Measurements from ENCODE around the gene NBEA. TPM values are rescaled to one million over a fixed set of nuclear protein-coding genes. Genes with fewer than 3 reads are reported as not detected.

Gene NBEA
- total RNA-seq, 4 donors from 2014 or later, result 21.5 to 60.4 (median 27.9) TPM

DNA sequence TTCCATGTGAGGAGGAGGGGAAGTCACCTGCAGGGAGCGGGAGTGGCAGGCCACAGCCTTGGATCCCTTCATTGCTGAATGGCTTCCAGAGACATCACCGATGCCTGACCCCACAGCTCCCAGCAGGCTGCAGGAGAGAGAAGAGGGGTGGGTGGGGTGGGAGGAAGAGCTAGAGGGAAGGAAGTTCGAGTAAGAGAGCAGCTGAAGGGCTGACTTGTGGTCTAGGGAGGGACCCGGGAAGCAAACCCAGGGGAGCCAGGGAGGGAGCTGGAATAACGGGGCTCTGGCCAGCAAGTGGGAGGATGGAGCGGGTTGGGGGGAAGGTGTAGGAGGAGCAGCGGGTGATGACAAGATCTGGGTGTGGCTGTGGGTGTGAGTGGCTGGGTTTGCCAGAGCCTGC, 764.2 kb downstream of the NBEA start:
- Histone ChIP-seq H3K36me3 (no peaks in the 10 kb centered on the region), H3K27ac (no peak overlapping the region), H3K4me1 (no peaks in the 10 kb centered on the region), H3K27me3 (no peaks in the 10 kb centered on the region), H3K4me3 (replicated peaks in 1 of 3) (no peak overlapping the region), H3K9me3 (no peaks in the 10 kb centered on the region)
- 77 to 84% methylated on average over 7 of the region's 7 CpGs for WGBS, 2 donors
- DNase-seq, result no peak
- TF ChIP-seq, protein P1, sequence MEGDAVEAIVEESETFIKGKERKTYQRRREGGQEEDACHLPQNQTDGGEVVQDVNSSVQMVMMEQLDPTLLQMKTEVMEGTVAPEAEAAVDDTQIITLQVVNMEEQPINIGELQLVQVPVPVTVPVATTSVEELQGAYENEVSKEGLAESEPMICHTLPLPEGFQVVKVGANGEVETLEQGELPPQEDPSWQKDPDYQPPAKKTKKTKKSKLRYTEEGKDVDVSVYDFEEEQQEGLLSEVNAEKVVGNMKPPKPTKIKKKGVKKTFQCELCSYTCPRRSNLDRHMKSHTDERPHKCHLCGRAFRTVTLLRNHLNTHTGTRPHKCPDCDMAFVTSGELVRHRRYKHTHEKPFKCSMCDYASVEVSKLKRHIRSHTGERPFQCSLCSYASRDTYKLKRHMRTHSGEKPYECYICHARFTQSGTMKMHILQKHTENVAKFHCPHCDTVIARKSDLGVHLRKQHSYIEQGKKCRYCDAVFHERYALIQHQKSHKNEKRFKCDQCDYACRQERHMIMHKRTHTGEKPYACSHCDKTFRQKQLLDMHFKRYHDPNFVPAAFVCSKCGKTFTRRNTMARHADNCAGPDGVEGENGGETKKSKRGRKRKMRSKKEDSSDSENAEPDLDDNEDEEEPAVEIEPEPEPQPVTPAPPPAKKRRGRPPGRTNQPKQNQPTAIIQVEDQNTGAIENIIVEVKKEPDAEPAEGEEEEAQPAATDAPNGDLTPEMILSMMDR (IDR thresholded peaks at IDR 0.05), result no peak
- no peak for TF ChIP-seq POLR2A (IDR thresholded peaks at IDR 0.05)
- intact Hi-C loops (cut with DNase I), result no loop called here

DNA sequence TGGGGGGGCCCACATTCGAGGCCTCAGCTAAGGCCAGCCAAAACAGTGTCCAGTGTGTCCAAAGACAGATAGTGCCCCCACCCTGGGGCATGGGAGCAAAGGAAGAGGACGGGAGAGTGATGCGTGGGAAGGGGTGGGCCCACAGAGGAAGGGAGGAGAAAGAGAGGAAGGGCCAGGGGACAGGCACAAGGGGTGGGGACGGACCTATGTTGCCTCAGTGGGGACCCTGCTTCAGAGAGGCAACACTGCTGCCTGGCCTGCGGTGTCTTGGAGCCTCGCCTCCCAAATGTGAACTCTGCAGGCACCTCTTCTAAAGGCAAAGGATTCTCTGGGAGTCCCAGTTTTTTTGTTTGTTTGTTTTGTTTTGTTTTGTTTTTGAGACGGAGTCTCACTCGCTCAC, 764.7 kb downstream of the NBEA start:
- DNase-seq, result no peak
- H3K27ac ChIP-seq, result no peak overlapping the region
- H3K36me3 ChIP-seq, result no peaks in the 10 kb centered on the region
- no peaks in the 10 kb centered on the region for H3K9me3 ChIP-seq
- no peaks in the 10 kb centered on the region for H3K27me3 ChIP-seq
- H3K4me1 ChIP-seq, result no peaks in the 10 kb centered on the region
- 86 to 89% methylated on average over 7 to 8 of the region's 8 CpGs for WGBS, 2 donors
- H3K4me3 ChIP-seq (replicated peaks in 1 of 3), result no peak overlapping the region
- no peak for TF ChIP-seq POLR2A (IDR thresholded peaks at IDR 0.05)
- TF ChIP-seq, protein P1 (IDR thresholded peaks at IDR 0.05), result no peak
- intact Hi-C loops (cut with DNase I), result no loop called here

DNA sequence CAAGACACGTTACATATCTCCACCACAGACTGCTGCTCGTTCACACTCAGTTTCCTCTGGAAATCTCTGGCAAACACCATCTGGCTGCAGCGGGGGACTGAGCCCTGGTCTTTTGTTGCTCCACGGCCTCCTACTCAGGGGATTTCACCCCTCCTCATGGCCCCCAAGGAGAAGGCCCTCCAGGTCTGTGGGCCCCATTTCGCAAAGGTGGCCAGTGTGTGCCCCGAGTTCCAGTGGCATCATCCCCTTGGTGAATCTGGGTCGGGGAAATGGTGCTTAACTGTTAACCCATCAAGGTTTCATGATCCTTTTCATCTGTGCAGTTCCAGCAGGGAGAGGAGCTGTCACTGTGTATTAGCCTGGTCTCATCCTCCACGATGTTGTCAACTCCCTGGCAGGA, 769.8 kb downstream of the NBEA start:
- WGBS, 2 donors, result 78 to 88% methylated on average over 8 of the region's 8 CpGs
- H3K4me3 ChIP-seq (replicated peaks in 1 of 3), result no peak overlapping the region
- no peak overlapping the region for H3K27ac ChIP-seq
- no peaks in the 10 kb centered on the region for H3K9me3 ChIP-seq
- TF ChIP-seq, protein P1 (IDR thresholded peaks at IDR 0.05), result no peak
- no peak for TF ChIP-seq POLR2A (IDR thresholded peaks at IDR 0.05)
- intact Hi-C loops (cut with DNase I), result no loop called here
- no peaks in the 10 kb centered on the region for H3K36me3 ChIP-seq
- DNase-seq, result no peak
- no peaks in the 10 kb centered on the region for H3K27me3 ChIP-seq
- no peaks in the 10 kb centered on the region for H3K4me1 ChIP-seq

DNA sequence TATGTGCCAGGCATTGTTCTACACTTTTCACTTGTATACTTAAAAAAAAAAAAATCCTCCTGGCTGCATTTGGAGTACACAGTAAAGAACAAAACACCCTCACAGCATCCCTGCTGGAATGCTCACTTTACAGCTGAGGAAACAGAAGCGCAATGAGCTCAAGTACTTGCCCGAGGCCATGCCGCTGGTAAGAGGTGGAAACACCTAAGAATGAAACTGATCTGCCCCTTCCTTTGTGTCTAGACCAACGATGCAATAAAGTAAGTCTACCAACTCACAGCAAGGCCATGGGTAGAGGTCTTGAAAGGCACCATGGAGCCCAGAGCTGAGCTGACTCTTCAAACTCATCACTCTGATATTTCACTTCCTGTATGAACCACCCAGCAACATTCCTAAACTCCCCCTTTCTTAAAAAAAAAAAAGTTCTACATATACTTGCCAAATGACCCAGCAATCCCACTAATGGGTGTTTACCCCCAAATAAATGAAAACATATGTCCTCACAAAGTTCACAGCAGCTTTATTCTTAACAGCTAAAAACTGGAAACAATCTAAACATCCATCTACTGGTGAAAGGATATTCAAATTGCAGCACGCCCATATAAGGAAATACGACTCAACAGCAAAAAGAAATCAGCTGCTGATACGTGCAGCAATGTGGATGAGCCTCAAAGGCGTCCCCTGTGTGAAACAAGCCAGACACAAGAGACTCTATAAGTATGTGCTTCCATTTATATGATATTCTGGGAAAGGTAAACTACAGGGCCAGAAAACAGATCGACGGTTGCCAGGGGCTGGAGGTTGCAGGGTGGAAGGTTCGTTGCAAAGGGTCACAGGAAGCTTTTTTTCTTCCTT, 771.1 kb downstream of the NBEA start:
- Histone ChIP-seq H3K27ac (no peak overlapping the region), H3K4me1 (no peaks in the 10 kb centered on the region), H3K4me3 (replicated peaks in 1 of 3) (no peak overlapping the region), H3K9me3 (no peaks in the 10 kb centered on the region), H3K36me3 (no peaks in the 10 kb centered on the region), H3K27me3 (no peaks in the 10 kb centered on the region)
- DNase-seq, result no peak
- WGBS, 2 donors, result 59 to 73% methylated on average over 11 of the region's 11 CpGs
- intact Hi-C loops (cut with DNase I), result no loop called here
- TF ChIP-seq, protein P1 (IDR thresholded peaks at IDR 0.05), result no peak

DNA sequence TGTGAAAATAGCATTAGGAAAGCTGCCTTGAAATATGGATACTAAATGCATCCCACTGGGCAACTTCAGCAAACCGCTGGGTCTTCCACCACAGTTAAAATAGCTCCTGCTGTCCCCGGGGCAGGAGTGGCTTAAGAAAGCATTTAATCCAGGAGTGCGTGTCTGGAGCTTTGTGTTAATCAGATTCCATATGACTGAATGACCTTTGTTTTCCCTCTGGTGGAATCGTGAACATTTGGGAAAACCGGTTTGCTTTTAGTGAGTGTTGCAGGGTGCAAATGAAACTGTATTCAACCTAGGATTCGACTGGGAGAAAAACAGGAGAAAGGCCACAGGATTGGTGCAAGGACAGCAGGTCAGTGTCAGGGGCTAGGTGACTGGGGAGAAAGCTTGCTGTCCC, 772.1 kb downstream of the NBEA start:
- Histone ChIP-seq H3K4me1 (no peaks in the 10 kb centered on the region), H3K9me3 (no peaks in the 10 kb centered on the region), H3K4me3 (replicated peaks in 1 of 3) (no peak overlapping the region), H3K27me3 (no peaks in the 10 kb centered on the region), H3K27ac (no peak overlapping the region), H3K36me3 (no peaks in the 10 kb centered on the region)
- DNase-seq, result no peak
- WGBS, 2 donors, result 64 to 65% methylated on average over 6 of the region's 6 CpGs
- TF ChIP-seq POLR2A (IDR thresholded peaks at IDR 0.05), result no peak
- TF ChIP-seq, protein P1 (IDR thresholded peaks at IDR 0.05), result no peak
- intact Hi-C loops (cut with DNase I), result no loop called here

Data from thyroid gland (tissue), 4 donors.